ENCODE measurements around the gene PTGS2. TPM values are rescaled to one million over a fixed set of nuclear protein-coding genes. Genes with fewer than 3 reads are reported as not detected.
"Not testable (repeated sequence)": the region's sequence is repeated elsewhere in the genome, so short reads cannot be mapped to it uniquely, and the experiment has no call there.

Gene PTGS2
- total and polyA plus RNA-seq, 9 donors, result 0.50 to 7.4 (median 2.4) TPM

- no peak for TF ChIP-seq EP300 (IDR thresholded peaks at IDR 0.05)
- no peak for TF ChIP-seq POLR2A (IDR thresholded peaks at IDR 0.05)
- TF ChIP-seq CTCF (IDR thresholded peaks at IDR 0.05), result no peak
- Histone ChIP-seq H3K36me3 (no peaks in the 10 kb centered on the region), H3K27ac (no peak overlapping the region), H3K4me3 (no peak overlapping the region), H3K27me3 (no peaks in the 10 kb centered on the region), H3K9me3 (no peaks in the 10 kb centered on the region), H3K4me1 (ENCODE audit: insufficient read depth) (no peaks in the 10 kb centered on the region)
- intact Hi-C loops (cut with DNase I), result no loop called here
- WGBS, 3 donors, result 58 to 70% (median 68%) methylated on average over 2 of the region's 2 CpGs
- no peak for DNase-seq
Measured at GRCh38 chr1:186672131-186672530, 8.1 kb downstream of the PTGS2 start.

- H3K9me3 ChIP-seq, result no peaks in the 10 kb centered on the region
- H3K4me1 ChIP-seq (ENCODE audit: insufficient read depth), result no peaks in the 10 kb centered on the region
- no peak for DNase-seq
- 94 to 98% (median 97%) methylated on average over 2 of the region's 2 CpGs for WGBS, 3 donors
- intact Hi-C loops (cut with DNase I), result no loop called here
- no peaks in the 10 kb centered on the region for H3K36me3 ChIP-seq
- TF ChIP-seq POLR2A (IDR thresholded peaks at IDR 0.05), result no peak
- no peak for TF ChIP-seq CTCF (IDR thresholded peaks at IDR 0.05)
- no peak for TF ChIP-seq EP300 (IDR thresholded peaks at IDR 0.05)
- H3K27me3 ChIP-seq, result no peaks in the 10 kb centered on the region
- no peak overlapping the region for H3K27ac ChIP-seq
- H3K4me3 ChIP-seq, result no peak overlapping the region
Measured at GRCh38 chr1:186671136-186671825, 8.9 kb downstream of the PTGS2 start.

GRCh38 chr1:186670297-186671135 is 9.7 kb downstream of the PTGS2 start:
- no peak for TF ChIP-seq EP300 (IDR thresholded peaks at IDR 0.05)
- no peak for TF ChIP-seq POLR2A (IDR thresholded peaks at IDR 0.05)
- no peak for TF ChIP-seq CTCF (IDR thresholded peaks at IDR 0.05)
- no peak overlapping the region for H3K4me3 ChIP-seq
- H3K9me3 ChIP-seq, result no peaks in the 10 kb centered on the region
- WGBS, 3 donors, result 63 to 76% (median 67%) methylated on average over 2 of the region's 2 CpGs
- H3K27me3 ChIP-seq, result no peaks in the 10 kb centered on the region
- intact Hi-C loops (cut with DNase I), result no loop called here
- no peaks in the 10 kb centered on the region for H3K36me3 ChIP-seq
- H3K27ac ChIP-seq, result no peak overlapping the region
- no peaks in the 10 kb centered on the region for H3K4me1 ChIP-seq (ENCODE audit: insufficient read depth)
- DNase-seq, result no peak

GRCh38 chr1:186669784-186670183 is 10.4 kb downstream of the PTGS2 start:
- H3K4me3 ChIP-seq; H3K4me1 ChIP-seq (ENCODE audit: insufficient read depth); H3K36me3 ChIP-seq; DNase-seq; H3K27ac ChIP-seq; H3K9me3 ChIP-seq; H3K27me3 ChIP-seq; intact Hi-C loops (cut with DNase I): not testable (repeated sequence)
- 85 to 90% (median 90%) methylated on average over 3 of the region's 3 CpGs for WGBS, 3 donors

GRCh38 chr1:186664217-186664616 is 16.0 kb downstream of the PTGS2 start:
- intact Hi-C loops (cut with DNase I), result not testable (repeated sequence)
- WGBS, 3 donors, result 83 to 94% (median 93%) methylated on average over 8 of the region's 8 CpGs

More at GRCh38 chr1:186664217-186664616, 16.0 kb downstream of the PTGS2 start:
- not testable (repeated sequence) for H3K9me3 ChIP-seq; H3K4me3 ChIP-seq; H3K4me1 ChIP-seq (ENCODE audit: insufficient read depth); H3K27ac ChIP-seq; DNase-seq; H3K36me3 ChIP-seq; H3K27me3 ChIP-seq

Data from ovary (tissue), 9 donors.